HG02884 (cell line): ENCODE measurements around the gene SEMA4G.

Experiments used
- ATAC-seq: cut with Tn5 transposase; IDR thresholded peaks from one replicate; pipeline ENCODE4 v1.9.1; 2021; ENCODE audit warnings: mild to moderate bottlenecking, moderate library complexity; ENCODE audit not compliant: unreplicated experiment

SEMA4G gene

GRCh38 chr10:100987685-100988049, 18.4 kb downstream of the SEMA4G start:
- no peak for ATAC-seq

GRCh38 chr10:100988166-100988565, 18.9 kb downstream of the SEMA4G start:
- no peak for ATAC-seq

GRCh38 chr10:100989088-100989487, 19.8 kb downstream of the SEMA4G start:
- no peak for ATAC-seq

- ATAC-seq = no peak
These were observed 24.8 kb downstream of the SEMA4G start for GRCh38 chr10:100993986-100994708.

GRCh38 chr10:100995181-100995580, 25.9 kb downstream of the SEMA4G start:
- ATAC-seq = no peak

GRCh38 chr10:100996678-100997359, 27.5 kb downstream of the SEMA4G start:
- ATAC-seq = no peak

GRCh38 chr10:100997360-100998182, 28.3 kb downstream of the SEMA4G start:
- no peak for ATAC-seq

- no peak for ATAC-seq
These were observed 29.1 kb downstream of the SEMA4G start for GRCh38 chr10:100998183-100998990.

- ATAC-seq = peak; percentile 41
These were observed 29.9 kb downstream of the SEMA4G start for GRCh38 chr10:100998991-100999741.

GRCh38 chr10:100999742-101000126, 30.4 kb downstream of the SEMA4G start, which contains the start of gene LZTS2:
LZTS2 (plus strand) TSS chr10:100999808; CDS start chr10:101002539, 2,731 bp downstream.
- ATAC-seq = no peak

GRCh38 chr10:101000127-101000914, 31.0 kb downstream of the SEMA4G start:
- no peak for ATAC-seq

GRCh38 chr10:101000915-101001658, 31.8 kb downstream of the SEMA4G start:
- ATAC-seq = no peak

- no peak for ATAC-seq
These were observed 32.3 kb downstream of the SEMA4G start for GRCh38 chr10:101001659-101002035.

GRCh38 chr10:101002456-101002855, 33.2 kb downstream of the SEMA4G start:
- no peak for ATAC-seq

GRCh38 chr10:101003639-101004206, 34.4 kb downstream of the SEMA4G start:
- no peak for ATAC-seq

- no peak for ATAC-seq
These were observed 36.1 kb downstream of the SEMA4G start for GRCh38 chr10:101005361-101005760.

- no peak for ATAC-seq
These were observed 36.7 kb downstream of the SEMA4G start for GRCh38 chr10:101005869-101006567.
